NCI-H1694 (cell line): ENCODE measurements around the gene GORASP1.

Experiments used
- DNase-seq: peaks from one replicate; lab custom pipeline; 2025; lab: John Stamatoyannopoulos, UW

The GORASP1 gene

DNA sequence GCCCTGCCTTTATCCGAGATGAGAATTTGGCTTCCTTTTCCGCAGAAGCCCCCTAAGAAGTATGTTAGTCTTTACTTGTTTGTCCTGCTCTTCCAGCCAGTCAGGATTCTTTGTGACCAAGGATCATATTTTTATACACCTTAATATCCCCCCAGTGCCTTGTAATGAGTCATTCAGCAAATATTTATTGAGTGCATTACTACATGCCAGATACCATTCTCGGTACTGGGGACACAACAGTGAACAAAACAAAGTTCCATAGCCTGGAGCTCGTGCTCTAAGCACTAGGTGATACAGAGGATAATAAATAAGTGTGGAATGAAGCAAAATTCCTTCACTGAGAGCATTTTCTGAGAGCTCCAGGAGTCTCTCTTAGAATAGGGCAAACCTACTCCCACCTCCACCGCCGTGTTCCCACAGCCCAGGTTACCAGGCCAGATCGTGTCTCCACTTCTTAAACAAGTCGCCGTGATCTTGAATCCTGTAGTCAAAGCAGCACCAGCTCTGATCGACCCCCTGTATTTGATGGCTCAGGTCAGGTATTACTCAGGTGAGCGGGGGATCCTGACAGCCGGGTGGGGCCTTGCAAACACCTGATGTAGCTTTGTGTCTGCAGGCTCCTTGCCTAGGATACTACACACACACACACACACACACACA is 18.5 kb upstream of the GORASP1 start:
- DNase-seq = no peak

DNA sequence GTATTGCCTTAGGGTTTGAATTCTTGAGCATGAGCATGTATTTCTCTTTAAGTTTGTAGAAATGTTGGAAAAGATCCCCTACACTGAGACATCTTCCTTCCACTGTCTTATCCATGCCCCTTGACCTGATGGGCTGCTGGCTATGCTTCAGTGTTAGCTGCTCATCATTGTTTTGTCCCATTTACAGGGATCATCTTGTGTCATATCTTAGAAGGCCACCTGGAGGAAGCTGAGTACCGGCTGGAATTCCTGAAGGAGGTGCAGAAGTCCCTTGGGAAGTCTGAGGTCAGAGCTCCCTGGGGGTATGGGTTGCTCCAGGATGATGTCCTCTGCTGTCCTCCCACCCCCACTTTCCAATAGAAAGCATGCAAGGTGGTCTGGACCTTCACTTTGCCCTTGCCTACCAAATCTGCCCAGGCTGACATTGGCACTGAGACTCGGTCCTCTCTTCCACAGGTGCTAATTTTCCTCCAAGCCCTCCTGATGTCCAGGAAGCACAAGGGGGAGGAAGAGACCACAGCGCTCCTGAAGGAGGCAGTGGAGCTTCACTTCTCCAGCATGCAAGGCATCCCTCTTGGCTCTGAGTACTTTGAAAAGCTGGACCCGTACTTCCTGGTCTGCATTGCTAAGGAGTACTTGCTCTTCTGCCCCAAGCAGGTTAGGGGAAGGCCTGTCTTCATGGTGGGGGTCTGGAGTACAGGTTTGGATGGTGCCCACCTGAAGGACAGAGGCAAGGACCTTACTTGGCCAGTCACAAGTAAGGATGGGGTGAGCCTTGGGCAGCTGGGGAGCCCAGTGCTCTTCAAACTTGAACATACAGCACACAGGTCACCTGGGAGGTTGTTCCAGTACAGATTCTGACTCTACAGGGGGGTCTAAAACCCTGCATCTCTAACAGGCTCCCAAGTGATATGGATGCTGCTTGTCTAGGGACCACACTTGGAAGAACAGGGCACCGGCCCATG is 17.7 kb upstream of the GORASP1 start:
- DNase-seq = no peak

DNA sequence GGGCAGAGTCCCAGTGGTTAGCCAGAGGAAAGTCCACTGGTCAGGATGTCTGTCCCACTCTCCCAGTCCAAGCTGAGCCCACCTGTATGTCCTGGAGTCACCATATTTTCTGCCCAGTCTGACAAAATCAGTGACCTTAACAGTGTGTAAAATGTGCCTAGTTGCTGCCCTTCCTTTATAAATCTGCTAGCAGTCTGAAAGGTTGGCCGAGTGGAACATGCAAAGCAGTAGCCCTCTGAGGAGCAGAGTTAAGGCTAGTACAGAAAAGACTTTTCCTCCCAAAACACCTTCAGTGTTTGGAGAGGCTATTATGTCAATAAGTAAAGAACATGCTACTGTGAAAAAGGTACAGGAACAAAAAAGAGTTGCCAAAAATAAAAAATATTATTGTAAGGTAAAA is 15.4 kb upstream of the GORASP1 start:
- no peak for DNase-seq

DNA sequence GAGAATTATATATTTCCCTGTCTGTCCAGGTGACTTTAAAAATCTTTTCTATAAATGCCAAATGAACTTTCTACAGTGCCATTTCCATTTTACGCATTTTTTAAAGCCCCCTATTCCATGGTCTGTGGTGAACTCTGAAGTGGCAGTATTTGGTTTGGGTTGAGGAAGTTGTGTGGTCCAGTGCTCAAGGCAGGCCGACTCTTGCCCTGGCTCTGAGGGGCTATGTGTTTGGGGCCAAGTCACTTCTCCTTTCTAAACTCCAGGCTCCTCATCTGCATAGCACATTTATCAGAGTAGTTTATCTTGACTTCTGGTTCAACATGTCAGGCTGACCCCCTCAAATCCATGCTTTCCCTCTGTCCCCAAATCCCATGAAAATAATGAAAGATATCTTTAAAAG is 14.2 kb upstream of the GORASP1 start:
- no peak for DNase-seq

DNA sequence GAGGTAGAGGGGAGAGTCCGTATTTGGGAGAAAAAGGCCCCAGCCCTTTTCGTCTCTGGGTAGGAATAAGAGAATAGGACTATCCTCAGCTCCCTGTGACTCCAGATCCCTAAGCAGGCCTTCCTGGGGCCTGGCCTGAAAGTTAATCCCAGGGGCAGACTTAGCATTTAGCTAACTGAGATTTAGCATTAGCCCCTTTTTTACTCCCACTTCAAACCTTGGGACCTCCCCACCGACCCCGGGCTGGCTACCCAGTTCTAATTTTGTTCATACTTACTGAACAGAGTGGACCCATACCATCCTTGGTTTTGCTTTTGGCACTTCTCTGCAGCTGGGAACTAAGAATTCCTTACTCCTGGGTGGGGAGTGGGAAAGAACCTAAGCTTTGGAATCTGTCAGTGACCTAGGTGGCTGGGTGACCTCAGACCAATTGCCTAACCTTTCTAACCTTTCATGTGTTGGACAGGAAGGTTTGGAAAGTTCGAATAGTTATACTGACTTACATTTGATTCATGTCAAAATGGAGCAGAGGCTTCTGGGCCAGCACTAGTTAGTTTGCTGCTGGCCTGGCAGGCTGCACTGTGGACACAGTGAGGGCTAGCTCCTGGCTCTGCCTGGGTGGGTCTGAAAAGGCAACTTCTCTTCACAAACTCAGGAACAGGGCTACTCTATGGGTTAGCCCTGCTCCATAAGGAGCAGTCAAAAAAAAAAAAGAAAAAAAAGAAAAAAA is 11.7 kb upstream of the GORASP1 start:
- DNase-seq = no peak

DNA sequence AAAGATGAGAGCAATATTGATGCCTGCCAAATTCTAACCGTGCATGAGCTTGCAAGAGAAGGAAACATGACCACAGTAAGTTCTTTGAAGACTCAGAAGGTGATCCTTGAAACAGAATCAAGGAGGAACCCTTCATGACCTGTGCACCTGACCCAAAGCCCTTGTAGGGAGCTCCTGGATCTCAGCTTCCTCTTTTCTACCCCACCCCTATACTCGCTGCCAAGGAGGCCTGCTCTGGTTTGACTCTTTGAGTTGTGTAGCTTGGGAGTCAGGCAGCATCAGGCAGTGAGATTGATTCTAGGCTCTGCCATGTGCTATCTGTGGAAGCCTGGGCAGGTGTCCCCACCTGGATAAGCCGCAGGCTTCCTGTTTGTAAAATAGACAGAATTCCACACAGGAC is 10.7 kb upstream of the GORASP1 start:
- DNase-seq = no peak

DNA sequence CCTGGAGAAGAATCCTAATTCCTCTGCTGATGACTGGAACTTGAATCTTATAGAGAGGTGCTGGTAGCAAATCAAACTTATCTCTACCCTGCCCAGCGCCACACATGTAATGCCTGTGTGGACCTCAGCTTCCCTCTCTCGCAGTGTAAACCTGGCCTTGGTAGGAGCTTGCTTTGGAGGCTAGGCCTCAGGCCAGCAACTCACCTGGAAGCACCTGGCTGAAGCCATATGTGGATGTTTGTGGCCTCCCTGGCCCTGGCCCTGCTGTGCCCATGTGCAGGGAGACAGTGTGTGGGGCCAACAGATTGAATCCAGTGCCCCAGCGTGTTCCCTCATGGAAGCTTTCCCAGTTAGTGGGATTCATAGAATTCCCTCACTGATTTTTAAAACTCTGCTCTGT is 8.4 kb upstream of the GORASP1 start:
- no peak for DNase-seq

DNA sequence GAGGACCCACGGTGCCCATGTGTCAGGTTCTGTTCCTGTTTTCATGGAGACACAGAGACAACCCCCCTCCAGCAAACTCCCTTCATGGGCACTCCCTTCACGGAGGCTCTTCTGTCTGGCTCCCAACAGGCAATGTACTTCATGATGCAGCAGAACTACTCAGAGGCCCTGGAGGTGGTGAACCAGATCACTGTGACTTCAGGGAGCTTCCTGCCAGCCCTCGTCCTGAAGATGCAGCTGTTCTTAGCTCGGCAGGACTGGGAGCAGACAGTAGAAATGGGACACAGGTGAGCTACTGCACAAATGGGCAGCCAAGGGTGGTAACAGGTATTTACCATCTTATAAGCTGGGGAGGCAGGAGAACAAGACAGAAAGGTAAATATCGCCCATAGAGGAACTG is 7.0 kb upstream of the GORASP1 start:
- DNase-seq = no peak

DNA sequence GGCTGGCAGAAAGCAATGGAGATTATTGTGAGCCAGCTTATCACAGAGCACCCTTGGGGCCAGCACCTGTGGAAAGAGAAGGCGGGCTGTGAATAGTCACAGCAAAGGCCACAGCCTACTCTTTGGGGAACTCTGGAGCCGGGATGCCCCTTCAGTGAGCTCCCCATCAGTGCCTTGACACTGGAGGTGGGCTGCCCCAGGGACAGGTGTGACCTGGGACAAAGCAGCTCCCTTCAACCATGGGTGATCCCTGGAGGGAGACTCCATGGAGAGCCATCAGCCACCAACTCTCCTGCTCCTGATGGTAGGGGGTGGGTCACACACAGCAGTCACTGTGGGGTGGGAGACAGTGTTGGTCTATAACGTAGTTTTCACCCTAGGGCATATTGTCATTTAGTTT is 5.9 kb upstream of the GORASP1 start:
- DNase-seq = no peak

DNA sequence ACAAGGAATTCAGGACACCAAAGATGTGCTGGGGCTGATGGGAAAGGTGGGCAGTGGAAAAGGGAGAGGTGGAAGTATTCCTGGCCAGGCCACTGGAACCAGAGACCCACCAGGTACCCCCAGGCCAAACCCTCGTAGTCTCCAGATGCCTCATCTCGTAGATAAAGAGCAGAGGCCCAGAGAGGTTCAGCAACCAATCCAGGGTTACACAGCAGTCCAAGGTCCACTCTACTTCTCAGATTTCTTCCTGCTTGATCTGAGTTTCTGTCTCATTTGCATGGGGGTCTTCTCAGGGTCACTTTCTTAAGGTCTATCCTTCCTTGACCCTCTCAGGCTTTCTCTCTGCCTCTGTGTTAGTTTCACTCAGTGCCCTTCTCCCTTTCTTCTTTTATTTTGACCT is 5.1 kb upstream of the GORASP1 start:
- no peak for DNase-seq

DNA sequence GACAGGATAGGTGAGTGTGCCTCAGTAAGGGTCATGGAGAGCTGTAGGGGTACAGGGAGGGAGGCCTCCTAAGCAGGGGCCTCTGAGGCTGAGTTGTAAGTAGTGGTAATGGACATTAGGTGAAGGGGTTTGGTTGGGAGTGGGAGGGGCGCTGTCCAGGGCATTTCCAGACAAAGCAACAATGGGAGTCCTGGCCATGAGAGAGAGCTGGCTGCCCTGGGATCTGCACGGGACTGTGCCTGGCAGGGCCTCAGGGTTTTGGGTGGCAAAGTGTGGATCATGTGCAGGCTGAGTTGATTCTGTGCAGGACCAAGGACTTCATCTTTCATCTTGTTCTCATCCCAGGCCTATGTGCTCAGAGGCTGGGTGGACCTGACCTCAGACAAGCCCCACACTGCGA is 4.7 kb upstream of the GORASP1 start:
- DNase-seq = no peak

DNA sequence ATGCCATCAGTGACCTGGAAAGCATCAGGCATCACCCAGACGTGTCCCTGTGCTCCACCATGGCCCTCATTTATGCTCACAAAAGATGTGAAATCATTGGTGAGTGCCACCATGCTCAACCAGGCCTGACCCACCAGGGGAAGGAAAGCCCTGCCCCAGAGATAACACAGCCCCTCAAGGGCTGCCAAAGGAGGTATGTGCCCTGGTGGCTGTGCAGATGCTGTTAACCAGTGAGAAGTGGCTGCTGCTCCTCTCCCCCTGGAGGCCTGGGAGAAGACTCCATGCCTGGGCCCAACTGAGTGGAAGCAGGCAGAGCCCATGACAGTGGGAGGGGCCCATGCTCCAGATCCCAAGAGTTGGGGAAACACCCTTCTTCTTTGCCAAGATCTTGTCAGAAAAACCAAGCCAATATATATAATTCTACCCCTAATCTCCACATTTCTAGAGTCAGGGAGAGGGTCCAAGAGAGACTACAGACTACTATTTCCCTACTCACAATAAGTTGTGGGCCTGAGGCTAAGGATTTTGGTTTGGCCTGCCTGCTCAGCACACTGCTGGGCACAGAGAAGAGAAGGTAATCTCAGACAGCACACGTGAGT is 2.7 kb upstream of the GORASP1 start:
- DNase-seq = no peak

DNA sequence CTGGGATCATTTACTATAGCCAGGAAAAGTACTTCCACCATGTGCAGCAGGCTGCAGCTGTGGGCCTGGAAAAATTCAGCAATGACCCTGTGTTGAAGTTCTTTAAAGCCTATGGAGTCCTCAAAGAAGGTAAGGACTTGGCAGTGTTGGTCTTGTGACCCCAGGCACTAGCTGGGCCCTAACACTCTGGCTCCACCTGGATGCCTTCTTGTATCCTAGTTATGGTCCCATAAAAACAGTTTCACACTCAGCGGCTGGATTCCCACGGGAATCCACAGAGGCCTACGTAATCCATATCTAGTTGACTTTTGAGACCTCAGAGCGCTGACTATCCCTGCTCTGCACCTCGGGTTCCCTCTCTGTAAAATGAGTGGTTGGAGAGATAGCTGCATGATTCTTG is 1.7 kb upstream of the GORASP1 start:
- no peak for DNase-seq

DNA sequence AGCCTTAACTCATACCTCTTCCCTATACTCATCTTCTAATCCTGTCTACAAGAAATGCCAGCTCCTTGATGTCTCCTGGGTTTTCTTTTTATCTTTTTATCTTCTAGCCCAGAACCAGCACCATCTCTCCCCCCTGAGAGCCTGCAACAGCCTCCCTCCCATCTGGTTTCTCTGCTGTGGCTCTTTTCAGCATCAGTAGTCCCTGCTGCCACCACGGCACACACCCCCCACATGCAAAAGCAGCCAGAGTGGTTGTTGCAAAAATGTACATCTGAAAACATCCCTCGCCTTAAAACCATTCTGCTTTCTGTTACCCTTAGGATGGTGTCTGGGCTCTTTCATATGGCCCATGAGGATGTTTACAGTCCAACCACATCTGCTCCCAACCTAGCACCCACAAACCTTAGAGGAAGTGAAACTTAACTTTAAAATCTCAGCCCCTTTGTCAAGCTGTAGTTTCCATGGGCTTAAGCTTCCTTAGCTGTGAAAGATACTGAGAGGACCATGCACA is 828 bp upstream of the GORASP1 start:
- no peak for DNase-seq

DNA sequence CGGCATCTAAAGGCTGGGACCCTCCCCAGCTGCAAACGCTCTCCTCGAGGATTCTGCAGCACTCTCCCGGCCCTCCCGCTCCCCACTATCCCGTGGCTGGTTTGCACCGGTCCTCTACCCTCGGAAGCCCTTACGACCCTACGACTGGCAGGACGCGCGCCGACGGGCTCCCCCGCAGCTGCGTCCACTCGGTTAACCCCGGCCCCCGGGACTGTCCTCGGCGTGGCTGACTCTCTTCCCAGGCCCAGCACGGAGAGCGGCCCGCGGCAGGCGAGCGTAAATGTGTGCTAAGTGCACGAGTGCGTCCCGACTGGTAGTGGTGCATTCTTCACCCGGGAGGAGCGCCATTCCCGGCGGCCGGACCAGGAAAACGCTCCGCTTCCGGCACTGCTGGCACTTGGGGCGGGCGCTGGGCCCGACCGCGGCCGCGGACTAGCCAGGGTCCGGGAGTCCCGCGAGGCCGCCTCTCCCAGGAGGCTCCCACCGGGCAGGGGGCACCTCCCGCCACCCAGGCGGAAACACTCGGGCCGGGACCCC is 508 bp downstream of the GORASP1 start:
- DNase-seq = no peak

DNA sequence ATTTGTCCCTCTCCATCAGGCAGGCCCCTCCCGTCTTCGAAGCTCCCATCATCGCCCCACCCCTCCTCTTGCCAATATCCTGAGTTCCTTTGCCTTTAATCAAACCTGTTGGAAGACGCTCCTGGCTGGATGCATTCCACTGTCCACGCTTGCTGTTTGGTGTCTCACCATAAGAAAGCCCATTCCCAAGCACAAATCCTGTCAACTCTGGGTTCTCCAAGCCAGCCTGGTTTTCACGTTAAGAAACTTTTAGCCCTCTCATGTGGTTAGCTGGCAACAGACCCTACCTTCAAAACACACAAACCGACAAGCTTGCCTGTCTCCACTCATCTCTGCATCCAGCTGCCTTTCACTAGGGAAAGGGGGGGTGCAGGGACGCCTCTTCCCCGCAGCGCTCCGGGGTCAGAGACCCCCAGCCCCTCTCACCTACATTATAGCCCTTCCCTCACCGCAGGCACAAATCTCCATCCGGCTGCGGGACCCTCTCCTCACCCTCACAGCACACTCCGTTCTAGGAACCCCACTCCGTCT is 1.1 kb downstream of the GORASP1 start:
- DNase-seq = no peak

DNA sequence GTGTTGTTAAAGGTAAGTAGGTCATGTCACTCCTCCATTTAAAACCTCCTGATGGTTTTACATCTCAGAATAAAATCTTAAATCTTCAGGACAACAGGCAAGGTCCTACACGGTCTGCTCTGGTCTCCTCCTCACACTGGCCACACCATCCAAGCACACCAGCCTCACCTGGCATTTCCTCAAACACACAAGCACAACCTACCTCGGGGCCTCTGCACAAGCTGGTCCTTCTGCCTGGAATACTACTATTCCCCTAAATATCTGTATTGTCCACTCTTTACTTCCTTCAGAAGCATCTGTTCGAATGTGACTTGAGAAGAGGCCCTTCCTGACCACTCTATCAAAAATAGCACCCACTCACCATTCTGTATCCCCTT is 1.8 kb downstream of the GORASP1 start:
- no peak for DNase-seq

DNA sequence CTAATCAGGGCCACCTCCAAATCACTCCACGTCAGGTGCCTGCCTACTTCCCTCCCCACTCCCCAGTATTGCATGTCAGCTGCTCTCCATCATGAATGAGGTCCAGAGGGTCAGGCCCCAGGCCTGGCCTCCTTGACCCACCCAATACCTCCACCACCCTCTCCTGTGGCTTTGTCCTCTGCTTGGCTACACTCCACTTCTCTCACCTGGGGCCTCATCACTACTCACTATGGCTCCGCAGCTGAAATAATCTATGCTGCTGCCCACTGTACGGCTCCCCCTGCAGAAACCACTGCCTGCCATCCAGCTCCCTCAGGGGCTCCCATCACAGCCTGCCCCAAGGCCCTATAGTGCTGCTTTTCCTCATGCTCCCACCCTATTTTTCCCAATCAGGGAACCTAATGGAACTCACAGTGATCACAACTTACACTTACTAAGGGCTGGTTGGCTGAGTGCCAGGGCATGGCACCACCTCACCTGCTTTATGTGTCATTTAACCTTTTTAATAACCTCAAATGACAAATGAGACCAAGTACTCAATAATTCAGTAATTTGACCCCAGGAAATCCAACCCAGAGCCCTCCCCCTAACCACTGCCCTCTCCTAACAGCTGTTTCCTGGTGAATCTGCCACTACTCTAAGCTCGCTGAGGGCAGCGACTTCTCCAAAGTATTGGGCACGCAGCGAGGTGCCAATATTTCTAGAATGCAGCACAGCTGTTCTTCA is 2.3 kb downstream of the GORASP1 start:
- no peak for DNase-seq

DNA sequence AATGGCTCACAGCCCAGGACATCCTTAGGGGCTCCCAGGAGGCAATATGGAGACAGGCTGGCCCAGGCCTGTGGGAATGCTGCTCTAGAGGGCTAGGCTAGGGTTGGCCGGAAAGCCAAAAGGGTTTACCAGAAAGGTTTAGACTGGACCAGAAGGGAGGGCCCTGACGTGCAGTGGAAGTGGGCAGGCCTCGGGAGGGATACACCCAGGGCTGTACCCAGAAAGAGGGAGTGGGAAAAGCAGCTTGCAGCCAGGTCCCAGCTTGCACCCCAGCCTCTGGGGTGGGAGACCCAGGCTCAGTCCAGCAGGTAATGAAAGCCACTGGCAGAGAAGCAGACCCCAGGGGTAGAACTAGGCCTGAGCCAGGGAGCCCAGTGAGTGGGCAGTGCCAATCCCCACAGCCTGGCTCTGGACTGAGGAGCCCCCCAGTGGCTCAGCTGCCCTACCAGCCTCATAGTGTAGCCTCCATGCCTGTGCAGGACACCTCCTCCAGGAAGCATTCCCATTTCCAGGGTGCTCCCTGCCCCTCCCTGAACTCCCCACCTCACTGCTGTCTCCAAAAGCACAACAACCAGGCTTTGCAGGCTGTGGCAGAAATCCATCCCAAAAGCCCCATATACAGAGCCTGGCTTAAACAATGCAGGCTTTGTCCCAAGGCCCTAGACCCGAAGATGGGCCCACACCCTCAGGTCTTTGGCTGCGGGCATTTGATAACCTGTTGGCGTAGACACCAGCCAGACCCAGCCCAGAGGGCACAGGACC is 3.5 kb downstream of the GORASP1 start:
- no peak for DNase-seq

DNA sequence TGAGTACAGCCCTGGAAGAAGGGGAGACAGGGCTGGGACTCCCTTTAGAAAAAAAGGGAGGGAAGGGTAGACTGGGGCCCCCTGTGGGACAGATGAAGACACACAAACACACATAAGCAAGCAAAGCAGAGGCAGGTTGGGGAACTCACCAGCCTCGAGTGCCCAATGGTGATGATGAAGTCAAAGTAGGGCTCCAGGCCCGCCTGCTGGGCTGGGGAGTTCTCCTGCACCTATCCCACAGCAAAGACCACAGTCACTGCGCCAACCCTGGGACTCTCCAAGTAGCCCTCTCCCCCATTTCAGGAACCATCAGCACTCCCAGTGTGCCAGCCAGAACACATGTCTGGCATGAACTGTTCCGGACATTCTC is 4.1 kb downstream of the GORASP1 start:
- no peak for DNase-seq
